WERI-Rb-1 (cell line): Measurements from ENCODE around the gene STOML1.
A peak's percentile ranks its signal among the peaks of the same experiment; 100 is the strongest.

ENCODE experiments used
- DNase-seq: peaks from one replicate; pipeline ENCODE4 v3.0.0-alpha.2; 2020
- H3K27ac ChIP-seq: fragments of 250-450 bp; sonication (Bioruptor Pico); 2 replicates; pipeline ENCODE4 v1.5.1; 2020; ENCODE audit warnings: mild to moderate bottlenecking, moderate library complexity
- H3K27me3 ChIP-seq: fragments of 250-450 bp; sonication (Bioruptor Pico); 2 replicates; pipeline ENCODE4 v1.5.1; 2021; ENCODE audit warnings: mild to moderate bottlenecking, low read depth, moderate library complexity; ENCODE audit not compliant: insufficient read depth, severe bottlenecking
- H3K36me3 ChIP-seq: fragments of 250-450 bp; sonication (Bioruptor Pico); 2 replicates; pipeline ENCODE4 v1.5.1; 2020; ENCODE audit warnings: mild to moderate bottlenecking, moderate library complexity
- H3K4me3 ChIP-seq: 2 replicates; pipeline ENCODE4 v1.5.1; 2011; ENCODE audit warnings: low read depth, mild to moderate bottlenecking, control low read depth, low read length
- H3K9me3 ChIP-seq: fragments of 250-450 bp; sonication (Bioruptor Pico); 2 replicates; pipeline ENCODE4 v1.5.1; 2021; ENCODE audit warnings: mild to moderate bottlenecking, moderate library complexity; ENCODE audit not compliant: severe bottlenecking
- CTCF ChIP-seq: IDR thresholded peaks from 2 replicates; pipeline ENCODE4 v1.5.1; 2011; ENCODE audit warnings: low read depth, mild to moderate bottlenecking, control low read depth, inconsistent platforms, low read length

The STOML1 gene

GRCh38 chr15:73951601-73952000 is 40.5 kb downstream of the STOML1 start:
- Histone ChIP-seq H3K9me3 (no peaks in the 10 kb centered on the region), H3K27me3 (no peaks in the 10 kb centered on the region), H3K36me3 (peaks cover 53% of the 10 kb centered on the region), H3K27ac (peak overlapping the region; percentile 99), H3K4me3 (no peak overlapping the region)
- TF ChIP-seq CTCF, result no peak
- peak; percentile 85 for DNase-seq

GRCh38 chr15:73950831-73951561 is 41.1 kb downstream of the STOML1 start:
- Histone ChIP-seq H3K9me3 (no peaks in the 10 kb centered on the region), H3K36me3 (peaks cover 55% of the 10 kb centered on the region), H3K27ac (peak overlapping the region; percentile 99), H3K27me3 (no peaks in the 10 kb centered on the region), H3K4me3 (no peak overlapping the region)
- peak; percentile 87 for TF ChIP-seq CTCF
- peak; percentile 97 for DNase-seq

GRCh38 chr15:73950479-73950830 is 41.6 kb downstream of the STOML1 start:
- peak overlapping the region; percentile 99 for H3K27ac ChIP-seq
- no peak overlapping the region for H3K4me3 ChIP-seq
- TF ChIP-seq CTCF, result no peak
- no peak for DNase-seq
- peaks cover 56% of the 10 kb centered on the region for H3K36me3 ChIP-seq
- no peaks in the 10 kb centered on the region for H3K27me3 ChIP-seq
- no peaks in the 10 kb centered on the region for H3K9me3 ChIP-seq

GRCh38 chr15:73949496-73949895 is 42.6 kb downstream of the STOML1 start:
- no peak for DNase-seq
- Histone ChIP-seq H3K27me3 (no peaks in the 10 kb centered on the region), H3K27ac (peak overlapping the region; percentile 99), H3K9me3 (no peaks in the 10 kb centered on the region), H3K36me3 (peaks cover 63% of the 10 kb centered on the region), H3K4me3 (no peak overlapping the region)
- TF ChIP-seq CTCF, result no peak

- no peaks in the 10 kb centered on the region for H3K27me3 ChIP-seq
- H3K4me3 ChIP-seq, result no peak overlapping the region
- TF ChIP-seq CTCF, result no peak
- peak overlapping the region; percentile 99 for H3K27ac ChIP-seq
- H3K9me3 ChIP-seq, result no peaks in the 10 kb centered on the region
- peaks cover 67% of the 10 kb centered on the region for H3K36me3 ChIP-seq
- peak; percentile 93 for DNase-seq
Measured at GRCh38 chr15:73948982-73949381, 43.1 kb downstream of the STOML1 start.

GRCh38 chr15:73948396-73948795 is 43.7 kb downstream of the STOML1 start:
- Histone ChIP-seq H3K27me3 (no peaks in the 10 kb centered on the region), H3K9me3 (no peaks in the 10 kb centered on the region), H3K4me3 (no peak overlapping the region), H3K27ac (peak overlapping the region; percentile 95), H3K36me3 (peaks cover 72% of the 10 kb centered on the region)
- DNase-seq, result no peak
- TF ChIP-seq CTCF, result no peak
